HUES64 (cell line): Measurements from ENCODE around the gene DSCAML1.

Experiments used
- H3K27ac ChIP-seq: 2 replicates; pipeline ENCODE4 v1.7.0; 2013; ENCODE audit warnings: low read depth, low read length, inconsistent platforms
- H3K27me3 ChIP-seq: 2 replicates; pipeline ENCODE4 v1.6.1; 2013; ENCODE audit warnings: mild to moderate bottlenecking, low read length; ENCODE audit not compliant: insufficient read depth
- H3K36me3 ChIP-seq: 2 replicates; pipeline ENCODE4 v1.6.1; 2013; ENCODE audit warnings: mild to moderate bottlenecking, low read length; ENCODE audit not compliant: insufficient read depth
- H3K4me1 ChIP-seq: 2 replicates; pipeline ENCODE4 v1.6.1; 2013; ENCODE audit warnings: mild to moderate bottlenecking, low read length, moderate library complexity; ENCODE audit not compliant: insufficient read depth
- H3K4me3 ChIP-seq: 2 replicates; pipeline ENCODE4 v1.5.1; 2013; ENCODE audit warnings: mild to moderate bottlenecking, low read length, moderate library complexity
- H3K9ac ChIP-seq: 2 replicates; pipeline ENCODE4 v1.6.1; 2013; ENCODE audit warnings: mild to moderate bottlenecking, low read depth, low read length
- H3K9me3 ChIP-seq: 2 replicates; pipeline ENCODE4 v1.6.1; 2013; ENCODE audit warnings: low read depth, low read length; ENCODE audit not compliant: insufficient read depth
- WGBS: fragments of 150-250, 120-280 bp; methylation state at CpG from one replicate; pipeline ENCODE4 v1.1.7; 2013; ENCODE audit warnings: missing lambda C conversion rate; 5-methylcytosine and 5-hydroxymethylcytosine counted together

DSCAML1 gene

DNA sequence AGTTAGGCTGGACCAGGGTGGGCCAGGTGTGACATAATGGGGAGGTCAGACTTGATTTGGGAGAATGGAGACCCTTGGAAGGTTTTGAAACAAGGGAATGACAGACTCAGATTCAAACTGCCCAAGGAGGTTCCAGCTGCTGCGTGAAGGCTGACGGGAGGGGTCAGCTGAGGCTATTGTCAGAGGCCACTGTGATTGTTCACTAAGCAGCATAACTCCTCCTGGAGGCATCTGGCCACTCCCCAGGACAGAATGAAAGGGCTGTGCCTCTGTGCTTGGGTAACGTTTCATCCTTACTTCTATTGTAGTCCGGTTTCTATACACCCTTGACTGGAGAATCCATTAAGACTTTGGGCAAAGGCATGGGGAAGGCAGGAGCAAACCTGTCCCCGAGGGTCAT, 126.6 kb downstream of the DSCAML1 start:
- H3K27me3 ChIP-seq: peaks cover 6% of the 10 kb centered on the region; the same call in 1 of the 2 replicates
- H3K4me3 ChIP-seq: no peak overlapping the region
- H3K9me3 ChIP-seq: no peaks in the 10 kb centered on the region
- WGBS: 29% methylated on average over 5 of the region's 5 CpGs
- H3K4me1 ChIP-seq: peaks cover 15% of the 10 kb centered on the region
- no peak overlapping the region; the same call in 1 of the 2 replicates for H3K27ac ChIP-seq
- H3K36me3 ChIP-seq: no peaks in the 10 kb centered on the region
- no peak overlapping the region for H3K9ac ChIP-seq

DNA sequence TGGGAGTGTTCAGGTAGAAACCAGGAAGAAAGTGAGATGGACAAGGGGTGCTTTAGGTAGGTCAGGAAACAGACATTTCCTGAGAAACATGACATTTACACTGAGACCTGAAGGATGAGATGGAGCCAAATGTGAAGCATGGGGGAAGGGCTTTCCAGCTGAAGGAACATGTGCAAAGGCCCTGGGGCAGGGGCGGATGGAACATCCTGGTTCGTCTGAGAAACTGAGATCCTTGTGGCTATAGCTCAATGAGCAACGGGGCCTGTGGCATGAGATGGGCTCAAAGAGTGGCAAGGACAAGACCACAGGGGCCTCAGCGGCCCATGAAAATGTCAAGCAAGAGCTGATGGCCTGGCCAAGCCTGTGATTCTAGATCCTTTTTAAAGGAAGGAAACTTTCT, 127.4 kb downstream of the DSCAML1 start:
- 92% methylated on average over 4 of the region's 4 CpGs for WGBS
- Histone ChIP-seq H3K27me3 (peaks cover 6% of the 10 kb centered on the region; the same call in 1 of the 2 replicates), H3K36me3 (no peaks in the 10 kb centered on the region), H3K9ac (no peak overlapping the region), H3K4me1 (peaks cover 17% of the 10 kb centered on the region), H3K4me3 (no peak overlapping the region), H3K9me3 (no peaks in the 10 kb centered on the region), H3K27ac (no peak overlapping the region)

DNA sequence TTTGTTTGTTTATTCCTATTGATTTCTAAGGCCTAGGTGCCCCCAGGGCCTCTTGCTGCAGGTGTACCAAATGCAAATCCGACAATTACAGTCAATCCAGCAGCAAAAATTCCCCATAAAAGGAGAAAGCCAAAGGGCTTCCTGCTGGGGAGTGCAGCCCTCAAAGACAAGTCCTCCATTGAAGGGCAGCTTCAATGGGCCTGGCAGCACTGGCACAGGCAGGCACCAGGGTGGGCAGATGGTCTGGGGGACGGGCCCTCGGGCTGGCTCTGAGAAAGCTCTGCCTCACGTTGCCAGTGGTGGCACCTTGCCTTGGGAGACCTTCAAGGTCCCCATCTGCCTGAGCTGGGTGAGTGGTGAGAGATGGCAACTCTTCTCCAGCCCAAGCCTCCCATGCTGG, 128.0 kb downstream of the DSCAML1 start:
- H3K9me3 ChIP-seq: no peaks in the 10 kb centered on the region
- H3K4me3 ChIP-seq: no peak overlapping the region
- H3K4me1 ChIP-seq: peaks cover 18% of the 10 kb centered on the region
- H3K36me3 ChIP-seq: no peaks in the 10 kb centered on the region
- no peak overlapping the region for H3K9ac ChIP-seq
- peaks cover 6% of the 10 kb centered on the region; the same call in 1 of the 2 replicates for H3K27me3 ChIP-seq
- WGBS: 94% methylated on average over 4 of the region's 4 CpGs
- no peak overlapping the region for H3K27ac ChIP-seq

DNA sequence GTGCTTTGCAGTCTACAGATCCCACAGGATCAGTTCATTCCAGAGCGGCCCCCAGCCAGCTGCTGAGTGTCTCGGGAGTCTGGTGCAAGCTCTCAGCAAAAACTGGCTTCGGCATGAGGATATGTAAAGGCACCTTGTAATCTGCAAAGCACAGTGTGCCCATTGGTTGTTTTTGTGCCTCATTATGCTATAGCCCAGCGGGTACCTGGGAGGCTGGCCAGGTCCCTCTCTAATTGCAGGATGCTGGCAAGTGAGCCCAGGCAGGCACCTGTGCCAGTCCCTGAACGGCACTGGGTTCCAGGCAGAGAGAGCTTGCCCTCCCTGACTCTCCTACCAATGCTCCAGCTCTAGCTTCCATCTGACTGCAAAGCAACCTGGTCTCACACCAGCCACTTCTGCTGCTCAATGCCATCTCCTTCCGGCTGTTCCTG, 128.7 kb downstream of the DSCAML1 start:
- H3K27ac ChIP-seq: no peak overlapping the region
- 91% methylated on average over 6 of the region's 6 CpGs for WGBS
- H3K9me3 ChIP-seq: no peaks in the 10 kb centered on the region
- H3K36me3 ChIP-seq: no peaks in the 10 kb centered on the region
- peaks cover 4% of the 10 kb centered on the region; the same call in 1 of the 2 replicates for H3K27me3 ChIP-seq
- H3K4me3 ChIP-seq: no peak overlapping the region
- no peak overlapping the region for H3K9ac ChIP-seq
- H3K4me1 ChIP-seq: peaks cover 18% of the 10 kb centered on the region

DNA sequence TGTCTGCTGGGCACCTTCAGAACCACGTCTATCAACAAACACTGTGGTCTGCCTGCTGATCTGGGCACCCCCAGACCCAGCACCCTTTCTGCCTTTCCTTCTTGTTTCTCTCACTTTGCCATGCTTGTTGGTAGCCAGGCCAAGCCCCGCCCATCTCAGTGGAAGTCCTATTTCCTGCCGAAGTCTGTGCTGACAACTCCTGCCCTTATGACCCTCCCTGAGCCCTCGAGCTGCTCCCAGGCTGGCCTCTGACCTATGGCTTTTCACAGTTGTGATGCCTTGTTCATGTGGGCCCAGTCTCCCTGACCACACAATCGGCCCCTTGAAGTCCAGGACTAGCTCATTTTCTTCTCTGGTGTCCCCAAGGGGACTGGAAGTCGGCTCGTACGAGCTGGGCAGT, 132.1 kb downstream of the DSCAML1 start:
- Histone ChIP-seq H3K9me3 (no peaks in the 10 kb centered on the region), H3K27ac (no peak overlapping the region), H3K36me3 (no peaks in the 10 kb centered on the region), H3K4me1 (peaks cover 3% of the 10 kb centered on the region), H3K27me3 (peaks cover 3% of the 10 kb centered on the region; the same call in 1 of the 2 replicates), H3K9ac (no peak overlapping the region), H3K4me3 (no peak overlapping the region)
- WGBS: 78% methylated on average over 8 of the region's 8 CpGs

DNA sequence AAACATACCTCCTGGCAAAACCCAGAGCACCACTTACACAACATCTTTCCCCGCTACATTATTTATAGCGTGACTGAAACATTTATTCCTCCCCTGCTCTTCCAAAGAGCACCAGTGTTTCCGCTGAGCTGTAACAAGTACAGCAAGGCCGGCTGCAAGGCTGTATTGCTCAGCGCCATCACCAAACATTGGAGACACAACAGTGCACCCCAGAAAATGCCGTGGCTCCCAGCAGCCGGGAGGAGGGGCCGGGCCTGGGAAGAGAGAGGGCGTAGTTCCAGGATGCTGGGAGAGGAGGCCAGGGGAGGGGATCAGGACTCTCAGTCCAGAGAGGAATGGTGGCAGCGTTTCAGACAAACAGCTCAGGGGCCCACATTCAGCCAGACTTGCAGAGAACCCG, 133.2 kb downstream of the DSCAML1 start:
- Histone ChIP-seq H3K9me3 (no peaks in the 10 kb centered on the region), H3K27me3 (no peaks in the 10 kb centered on the region), H3K27ac (no peak overlapping the region), H3K36me3 (no peaks in the 10 kb centered on the region), H3K9ac (no peak overlapping the region), H3K4me3 (no peak overlapping the region), H3K4me1 (peaks cover 3% of the 10 kb centered on the region; the same call in 1 of the 2 replicates)
- WGBS: 76% methylated on average over 11 of the region's 11 CpGs

DNA sequence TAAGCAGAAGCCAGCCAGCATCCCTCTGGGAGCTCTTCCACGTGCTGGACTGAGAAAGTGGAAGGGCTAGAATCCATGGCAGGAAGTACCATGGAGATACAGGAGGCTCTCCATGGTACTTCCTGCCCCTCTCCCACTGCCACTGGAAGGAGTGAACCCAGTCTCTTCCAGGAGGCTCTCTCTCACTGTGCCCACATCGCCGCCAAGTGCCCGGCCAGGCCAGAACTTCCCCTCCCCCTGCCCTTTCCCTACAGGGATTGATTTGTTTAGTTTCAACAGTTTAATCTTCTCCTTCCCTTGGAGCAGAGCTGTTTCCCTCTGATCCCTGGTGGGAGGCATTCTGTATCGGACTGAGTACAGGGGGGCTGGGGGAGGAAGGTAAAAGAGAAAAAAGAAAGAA, 133.6 kb downstream of the DSCAML1 start:
- no peaks in the 10 kb centered on the region for H3K9me3 ChIP-seq
- no peak overlapping the region for H3K9ac ChIP-seq
- 78% methylated on average over 4 of the region's 5 CpGs for WGBS
- H3K27me3 ChIP-seq: no peaks in the 10 kb centered on the region
- no peak overlapping the region for H3K4me3 ChIP-seq
- peaks cover 3% of the 10 kb centered on the region; the same call in 1 of the 2 replicates for H3K4me1 ChIP-seq
- no peaks in the 10 kb centered on the region for H3K36me3 ChIP-seq
- no peak overlapping the region for H3K27ac ChIP-seq

DNA sequence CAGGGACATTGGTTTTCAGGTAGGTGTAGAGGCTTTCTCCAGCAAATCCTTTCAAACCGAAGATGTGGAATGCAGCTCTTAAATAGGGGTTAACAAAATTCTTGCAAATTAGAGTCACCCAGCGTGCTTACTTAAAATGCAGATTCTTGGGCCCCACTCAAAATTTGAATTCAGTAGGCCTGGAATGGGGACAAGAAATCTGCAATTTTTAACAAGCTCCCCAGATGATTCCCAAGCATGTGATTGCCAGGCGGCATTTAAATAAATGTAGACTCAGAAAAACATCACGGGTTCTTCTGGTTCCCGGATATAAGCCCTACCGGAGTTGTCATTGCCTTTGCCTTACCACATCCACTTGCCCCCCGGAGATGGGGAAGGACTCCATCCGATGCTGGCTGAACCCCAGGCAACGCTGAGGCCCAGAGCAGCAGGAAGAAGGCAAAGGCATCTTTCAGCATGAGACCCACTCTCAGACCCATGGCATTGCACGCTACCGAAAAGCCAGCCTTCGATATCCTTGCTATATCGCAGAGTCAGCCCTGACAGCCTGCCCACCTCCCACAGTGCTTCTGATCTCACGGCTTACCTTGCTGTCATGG, 134.2 kb downstream of the DSCAML1 start:
- H3K4me3 ChIP-seq: no peak overlapping the region
- 92% methylated on average over 14 of the region's 14 CpGs for WGBS
- no peaks in the 10 kb centered on the region for H3K9me3 ChIP-seq
- H3K9ac ChIP-seq: no peak overlapping the region
- no peaks in the 10 kb centered on the region for H3K27me3 ChIP-seq
- H3K27ac ChIP-seq: no peak overlapping the region
- H3K36me3 ChIP-seq: no peaks in the 10 kb centered on the region
- H3K4me1 ChIP-seq: peaks cover 3% of the 10 kb centered on the region; the same call in 1 of the 2 replicates

DNA sequence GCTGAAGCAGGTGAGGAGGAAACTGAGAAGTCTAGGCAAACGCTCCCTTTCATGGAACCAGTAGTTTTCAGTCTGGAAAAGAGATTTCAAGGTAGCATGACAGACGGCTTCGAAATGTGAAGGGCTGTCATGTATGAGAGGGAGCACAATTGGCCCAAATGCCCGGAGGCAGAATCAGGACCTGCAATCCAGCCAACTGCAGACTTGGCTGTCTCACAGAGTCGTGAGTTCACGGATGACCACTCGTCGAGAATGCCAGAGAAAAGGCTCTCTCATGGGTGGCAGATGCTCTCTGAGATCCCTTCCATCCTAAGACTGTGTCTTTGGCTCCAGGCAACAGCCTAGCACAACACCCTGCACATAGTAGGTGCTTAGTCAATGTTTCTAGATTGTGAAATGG, 134.8 kb downstream of the DSCAML1 start:
- H3K36me3 ChIP-seq: no peaks in the 10 kb centered on the region
- H3K9ac ChIP-seq: no peak overlapping the region
- no peaks in the 10 kb centered on the region for H3K27me3 ChIP-seq
- no peaks in the 10 kb centered on the region for H3K9me3 ChIP-seq
- H3K4me3 ChIP-seq: no peak overlapping the region
- H3K4me1 ChIP-seq: peaks cover 3% of the 10 kb centered on the region; the same call in 1 of the 2 replicates
- 90% methylated on average over 8 of the region's 8 CpGs for WGBS
- no peak overlapping the region for H3K27ac ChIP-seq

DNA sequence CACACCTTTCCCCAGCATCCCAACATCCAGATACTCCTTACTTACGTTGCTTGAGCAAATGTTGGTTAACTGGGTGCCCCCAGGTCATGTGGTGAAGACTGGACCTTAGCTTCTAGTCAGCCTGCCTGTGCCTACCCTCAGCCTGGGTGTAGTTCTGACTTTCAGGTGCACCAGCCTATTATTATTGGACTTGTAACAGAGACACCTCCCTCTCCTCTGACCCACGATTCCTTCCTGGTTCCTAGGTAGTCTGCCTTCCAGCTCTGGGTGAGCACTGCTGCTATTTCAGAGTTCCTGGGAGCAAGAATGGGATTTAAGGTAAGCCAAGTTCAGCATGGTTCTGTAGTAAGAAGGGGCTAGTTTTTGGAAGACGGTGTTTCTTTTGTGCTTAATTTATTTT, 138.2 kb downstream of the DSCAML1 start:
- whole genome bisulfite sequencing: 94% methylated on average over 3 of the region's 3 CpGs
- Histone ChIP-seq H3K9me3 (no peaks in the 10 kb centered on the region), H3K27ac (no peak overlapping the region), H3K36me3 (no peaks in the 10 kb centered on the region), H3K9ac (no peak overlapping the region), H3K27me3 (no peaks in the 10 kb centered on the region), H3K4me1 (no peaks in the 10 kb centered on the region; the same call in 1 of the 2 replicates), H3K4me3 (no peak overlapping the region)

DNA sequence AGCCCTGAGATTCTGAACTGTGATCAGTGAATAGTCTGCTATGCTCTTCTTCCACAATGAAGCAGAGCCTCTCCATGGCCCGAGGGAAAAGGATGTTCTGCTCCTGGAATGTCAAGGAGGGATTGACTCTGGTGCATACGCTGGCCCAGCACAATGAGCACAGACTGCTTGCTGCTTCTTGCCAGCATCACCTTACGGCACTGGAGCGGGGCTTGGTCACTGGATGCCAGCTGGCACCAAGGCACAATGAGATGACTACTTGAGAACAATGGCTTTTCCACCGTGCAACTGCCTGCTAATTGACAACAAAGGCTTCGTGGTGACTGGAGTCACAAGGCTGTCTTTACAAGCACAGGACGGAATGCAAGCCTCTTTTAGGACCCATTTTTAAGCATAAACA, 139.2 kb downstream of the DSCAML1 start:
- H3K27me3 ChIP-seq: no peaks in the 10 kb centered on the region
- H3K4me1 ChIP-seq: no peaks in the 10 kb centered on the region
- WGBS: 77% methylated on average over 7 of the region's 7 CpGs
- H3K9me3 ChIP-seq: no peaks in the 10 kb centered on the region
- H3K4me3 ChIP-seq: no peak overlapping the region
- H3K36me3 ChIP-seq: no peaks in the 10 kb centered on the region
- H3K9ac ChIP-seq: no peak overlapping the region
- H3K27ac ChIP-seq: no peak overlapping the region
